HG02840 (cell line): Measurements from ENCODE around the gene RPS23.
A peak's percentile ranks its signal among the peaks of the same experiment; 100 is the strongest.

Source experiments
- ATAC-seq: cut with Tn5 transposase; IDR thresholded peaks from one replicate; pipeline ENCODE4 v1.9.1; 2021; ENCODE audit warnings: mild to moderate bottlenecking, moderate library complexity, moderate number of reproducible peaks; ENCODE audit not compliant: unreplicated experiment, low FRiP score

The RPS23 gene

DNA sequence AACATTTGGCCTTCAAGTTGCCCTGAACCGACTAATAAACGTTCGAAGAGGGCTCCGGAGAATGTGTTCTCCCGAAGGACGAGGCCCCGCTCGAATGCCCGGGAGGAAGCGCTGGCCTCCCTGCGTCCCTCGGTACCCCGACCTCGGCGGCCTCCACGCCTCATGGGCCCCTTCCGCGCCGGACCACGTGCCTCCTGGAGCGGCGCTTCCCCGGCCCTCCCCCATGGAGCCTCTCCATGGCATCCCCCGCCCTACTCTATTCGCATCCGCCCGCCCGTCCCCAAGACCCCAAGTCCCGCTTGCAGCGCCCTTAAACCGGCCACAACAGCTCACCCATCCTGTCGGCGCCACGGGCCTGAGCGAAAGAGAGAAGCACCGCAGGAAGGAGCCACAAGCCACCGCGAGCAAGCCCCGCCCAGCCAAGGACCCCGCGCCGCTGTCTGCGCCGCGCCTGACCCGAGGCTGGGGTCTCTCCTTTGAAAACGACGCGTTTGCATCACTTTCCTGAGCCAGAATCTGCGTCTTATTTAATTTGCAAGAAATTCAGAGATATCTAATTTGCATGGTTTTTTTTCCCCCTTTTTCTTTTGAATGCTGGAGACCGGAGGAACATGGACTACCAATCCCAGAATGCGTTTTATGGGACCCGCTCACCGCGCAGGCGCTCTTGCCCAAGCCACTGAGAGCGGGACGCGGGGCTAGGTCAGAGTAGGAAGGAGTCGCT is at the start of gene RPS23:
Gene RPS23 (minus strand): TSS at position 368 of the 724 bp plus-strand sequence. CDS start 31 bp downstream, at position 337.
- ATAC-seq: peak; percentile 94

DNA sequence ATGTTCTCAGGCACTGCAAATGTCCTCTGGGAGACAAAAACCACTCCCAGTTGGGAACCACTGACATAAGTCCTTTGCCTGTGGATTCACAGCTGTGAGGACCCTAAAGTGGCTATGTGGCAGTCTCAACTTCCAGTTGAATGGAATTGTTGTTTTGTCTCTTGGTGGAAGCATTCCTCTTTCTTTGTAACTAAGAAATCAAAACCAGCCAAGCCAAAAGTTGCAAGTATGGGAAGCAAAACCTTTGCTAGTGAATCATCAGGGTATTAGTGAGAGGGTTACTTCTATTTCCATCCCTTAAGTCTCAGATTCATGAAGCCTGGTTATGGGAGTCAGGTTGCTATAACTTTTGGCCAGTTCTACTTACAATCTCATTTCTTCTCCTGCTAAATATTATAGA is 49.8 kb upstream of the RPS23 start:
- ATAC-seq: no peak

DNA sequence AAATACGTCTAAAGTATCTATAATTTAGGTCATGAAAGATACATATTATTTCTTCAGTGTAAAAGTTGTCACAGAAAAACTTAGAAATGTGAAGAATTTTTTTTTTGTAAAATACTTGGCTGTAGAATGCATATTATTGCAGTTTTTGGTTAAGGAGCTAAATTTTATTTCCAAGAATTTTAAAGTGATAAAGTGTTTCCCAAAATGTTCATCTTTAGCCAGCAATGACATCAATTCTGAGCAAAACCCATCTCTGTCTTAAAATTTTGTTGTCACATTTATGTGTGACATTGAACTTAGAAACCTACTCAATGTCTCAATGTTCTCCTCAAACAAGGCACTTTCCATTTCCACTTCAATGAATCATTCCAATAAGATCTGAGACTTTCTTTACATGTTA is 47.8 kb upstream of the RPS23 start:
- no peak for ATAC-seq

DNA sequence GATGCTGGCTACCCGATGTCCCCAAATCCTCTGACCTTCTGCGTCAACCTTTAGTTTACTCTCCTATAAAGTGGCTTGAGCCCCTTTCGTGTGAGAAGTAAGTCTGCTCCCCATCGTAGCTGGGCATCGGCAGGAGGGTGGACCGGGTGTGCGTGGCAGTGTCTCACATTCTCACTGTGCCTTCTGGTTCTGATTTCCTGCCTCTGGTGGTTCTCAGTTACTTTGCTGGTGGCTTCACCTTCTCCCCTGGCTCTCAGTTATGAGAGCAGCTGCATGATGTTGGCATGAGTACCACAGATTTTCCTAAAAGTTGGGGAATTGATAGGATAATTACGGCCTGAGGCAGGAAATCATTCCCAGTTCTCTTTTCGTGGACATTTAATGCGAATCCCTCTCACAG is 47.0 kb upstream of the RPS23 start:
- ATAC-seq: no peak

DNA sequence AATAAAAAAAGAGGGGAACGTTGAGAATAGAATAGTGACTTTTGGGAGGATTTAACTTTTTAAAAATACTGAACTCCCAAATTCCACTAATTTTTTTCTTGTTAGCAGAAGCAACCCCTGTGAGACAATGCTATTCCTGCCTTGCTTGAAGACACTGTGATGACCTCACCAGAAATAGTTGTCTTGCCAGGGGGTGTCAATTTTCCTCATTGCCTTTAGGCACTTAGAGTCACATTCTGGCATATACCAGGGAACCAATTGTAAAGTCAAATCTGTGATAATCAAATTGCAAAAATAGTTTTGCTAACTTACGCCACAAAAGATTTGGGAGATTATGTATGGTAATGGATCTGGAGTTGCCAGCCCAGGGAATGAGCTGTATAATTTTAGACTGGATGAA is 42.8 kb upstream of the RPS23 start:
- no peak for ATAC-seq

DNA sequence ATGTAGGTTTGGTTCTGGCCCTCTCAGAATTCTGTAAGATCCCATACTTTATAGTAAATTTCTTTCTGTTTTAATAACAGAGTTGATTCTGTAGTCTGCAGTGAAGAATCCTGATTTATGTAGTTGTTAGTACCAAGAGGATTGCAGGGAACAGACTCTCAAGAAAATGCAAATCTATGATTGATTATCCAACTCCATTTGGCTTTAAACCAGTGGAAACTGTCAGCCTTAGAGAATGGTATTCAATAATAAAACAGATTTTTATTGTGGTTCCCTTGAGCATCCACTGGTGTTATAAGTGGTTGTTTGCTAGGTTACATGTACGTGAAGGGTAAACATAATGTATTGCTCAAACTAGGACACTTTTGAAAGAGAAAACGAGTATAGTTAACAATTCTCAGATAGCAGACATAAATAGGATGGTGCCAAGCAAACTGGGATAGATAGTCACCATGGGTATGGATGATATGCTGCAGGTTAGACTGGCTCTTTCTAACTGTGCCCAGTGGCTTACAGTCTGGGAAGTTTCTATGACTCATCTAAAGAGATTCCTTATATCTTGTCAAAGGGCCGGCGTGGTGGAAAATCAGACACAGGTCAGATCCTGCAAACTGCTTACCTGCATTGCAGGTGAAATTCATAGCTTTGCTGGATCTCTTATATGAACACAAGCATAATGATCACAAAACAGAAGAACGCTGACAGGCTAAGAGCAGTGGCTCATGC is 41.7 kb upstream of the RPS23 start:
- ATAC-seq: no peak

DNA sequence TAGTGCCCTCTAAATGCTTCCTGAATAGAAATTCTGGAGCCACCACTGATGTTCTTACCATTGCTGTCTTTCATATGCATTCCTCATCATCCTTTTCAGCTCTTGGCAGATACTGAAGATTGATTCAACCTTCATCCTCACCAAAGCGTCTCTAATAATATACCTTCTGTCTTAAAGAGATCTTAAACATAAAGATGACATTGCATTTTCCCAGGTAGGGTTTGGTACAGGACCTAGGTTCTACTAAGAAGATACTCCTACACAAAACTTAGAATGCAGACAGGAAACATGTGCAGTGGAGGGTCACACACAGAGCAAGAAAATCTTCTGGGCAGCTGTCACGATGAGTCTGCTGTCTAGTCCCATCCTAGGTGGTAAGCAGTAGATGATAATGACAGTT is 41.0 kb upstream of the RPS23 start:
- ATAC-seq: no peak

DNA sequence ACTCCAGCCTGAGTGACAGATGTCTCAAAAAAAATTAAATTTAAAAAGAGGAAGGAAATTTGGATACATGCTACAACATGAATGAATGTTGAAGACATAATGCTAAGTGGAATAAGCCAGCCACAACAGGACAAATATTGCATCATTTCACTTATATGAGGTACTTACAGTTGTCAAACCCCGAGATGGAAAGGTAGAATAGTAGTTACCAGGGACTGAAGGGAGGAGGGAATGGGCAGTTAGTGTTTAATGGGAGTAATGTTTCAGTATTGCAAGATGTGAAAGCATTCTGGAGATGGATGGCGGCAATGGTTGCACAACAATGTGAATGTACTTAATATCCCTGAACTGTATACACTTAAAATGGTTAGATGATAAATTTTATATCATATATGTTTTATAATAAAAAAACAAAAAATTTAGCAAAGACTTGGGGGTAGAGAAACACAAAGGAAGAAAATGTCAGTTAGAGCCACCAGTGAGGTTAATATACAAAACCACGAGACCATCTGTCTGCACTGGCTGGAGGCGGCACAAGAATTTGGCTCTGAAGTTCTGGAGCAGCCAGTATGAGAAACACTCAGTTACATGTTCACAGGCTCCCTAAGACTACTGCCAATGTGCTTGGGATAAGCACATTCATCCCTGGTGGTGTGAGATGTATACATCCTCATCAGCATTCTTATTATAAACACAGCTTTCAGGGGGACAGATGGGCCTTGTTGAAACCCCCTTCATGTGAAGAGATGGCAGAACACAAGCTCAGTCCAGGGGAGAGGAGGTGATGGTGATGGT is 37.0 kb upstream of the RPS23 start:
- no peak for ATAC-seq

DNA sequence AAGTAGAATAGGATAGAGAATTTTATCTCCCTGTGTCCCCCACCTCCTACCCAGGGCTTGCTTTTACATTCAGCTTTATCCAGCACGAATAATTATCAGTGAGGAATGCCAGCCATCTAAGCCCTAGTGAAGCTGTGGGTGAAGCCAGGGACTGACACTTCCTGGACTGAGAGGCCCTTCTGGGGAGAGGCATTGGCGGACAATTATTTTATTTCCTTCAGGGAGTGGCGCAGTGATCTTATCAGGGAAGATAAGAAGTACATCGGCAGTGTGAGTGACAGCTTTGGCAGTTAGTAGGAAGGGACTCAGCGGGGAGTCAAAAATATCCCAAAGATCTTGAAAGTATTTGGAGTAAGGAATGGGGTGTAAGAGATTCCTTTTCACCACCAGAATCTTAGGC is 34.9 kb upstream of the RPS23 start:
- ATAC-seq: no peak

DNA sequence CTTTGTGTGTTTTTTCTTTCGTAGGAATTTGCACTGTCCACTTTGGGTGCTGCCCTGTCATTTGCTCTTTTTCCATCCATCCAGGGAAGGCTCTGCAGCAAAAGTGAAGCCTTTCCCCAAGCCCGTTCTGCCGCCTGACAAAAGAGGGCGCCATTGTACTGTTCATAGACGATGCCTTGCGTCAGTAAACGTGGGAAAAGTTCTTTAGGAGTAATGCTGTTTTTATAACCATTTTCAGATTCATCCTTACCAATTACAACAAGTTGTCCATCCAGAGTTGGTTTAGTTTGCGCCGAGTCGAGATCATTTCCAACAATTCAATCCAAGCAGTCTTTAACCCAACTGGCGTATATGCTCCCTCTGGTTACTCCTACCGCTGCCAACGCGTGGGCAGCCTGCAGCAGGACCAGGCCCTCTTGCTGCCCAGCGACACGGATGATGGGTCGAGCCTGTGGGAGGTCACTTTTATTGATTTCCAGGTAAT is 34.3 kb upstream of the RPS23 start:
- no peak for ATAC-seq

DNA sequence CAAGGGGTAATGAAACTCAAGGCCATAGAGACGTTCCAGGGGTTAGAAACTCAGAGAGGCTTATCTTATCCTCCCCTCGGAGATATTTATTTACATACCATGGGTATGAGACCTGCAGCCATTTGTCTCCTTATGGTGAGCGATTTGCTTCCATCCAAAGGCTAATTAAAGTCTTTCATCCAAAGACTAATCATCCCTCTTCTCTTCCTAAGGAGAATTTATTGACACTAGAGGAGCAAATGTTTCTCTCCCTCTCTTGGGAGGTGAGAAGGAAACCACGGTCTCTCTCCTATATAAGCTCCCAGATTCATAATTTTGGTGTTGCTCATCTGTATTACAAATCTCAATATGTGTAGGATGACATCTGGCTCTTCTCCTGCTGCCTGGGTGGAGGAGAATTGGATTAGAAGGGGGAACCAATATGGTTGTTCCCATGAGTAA is 31.0 kb upstream of the RPS23 start:
- no peak for ATAC-seq

DNA sequence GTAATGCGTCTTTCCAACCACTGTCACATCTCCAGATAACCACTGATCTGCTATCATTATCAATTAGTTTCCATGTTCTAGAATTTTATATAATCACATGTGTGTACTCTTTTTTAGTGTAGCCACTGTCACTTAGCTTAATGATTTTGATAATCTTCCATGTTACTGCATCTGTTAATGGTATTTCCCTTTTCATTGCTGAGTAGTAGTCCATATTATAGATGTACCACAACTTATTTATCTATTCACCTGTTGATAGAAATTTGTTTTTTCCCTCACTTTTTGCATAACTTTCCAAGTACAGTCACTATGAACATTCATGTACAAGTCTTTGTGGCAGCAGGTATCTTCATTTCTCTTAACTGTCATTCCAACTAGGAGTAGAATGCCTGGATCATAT is 30.3 kb upstream of the RPS23 start:
- no peak for ATAC-seq

DNA sequence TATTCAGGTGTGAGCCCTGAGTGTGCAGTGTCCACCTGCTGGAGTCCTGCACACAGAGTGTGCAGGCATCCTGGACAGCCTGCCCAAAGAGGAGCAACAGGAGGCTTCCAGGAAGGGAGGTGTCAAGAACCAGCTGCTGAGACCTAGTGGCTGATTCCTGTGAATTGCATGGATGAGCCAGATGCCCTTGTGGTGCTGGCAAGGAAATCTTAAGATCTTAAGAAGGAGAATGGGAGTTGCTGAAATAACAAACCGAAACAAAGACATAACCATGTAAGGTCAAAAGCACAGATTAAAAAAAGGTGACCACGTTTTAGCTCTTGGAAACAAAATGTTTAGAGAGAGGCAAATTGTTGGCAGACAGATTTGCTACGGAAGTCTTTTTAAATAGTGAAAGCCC is 29.3 kb upstream of the RPS23 start:
- no peak for ATAC-seq

DNA sequence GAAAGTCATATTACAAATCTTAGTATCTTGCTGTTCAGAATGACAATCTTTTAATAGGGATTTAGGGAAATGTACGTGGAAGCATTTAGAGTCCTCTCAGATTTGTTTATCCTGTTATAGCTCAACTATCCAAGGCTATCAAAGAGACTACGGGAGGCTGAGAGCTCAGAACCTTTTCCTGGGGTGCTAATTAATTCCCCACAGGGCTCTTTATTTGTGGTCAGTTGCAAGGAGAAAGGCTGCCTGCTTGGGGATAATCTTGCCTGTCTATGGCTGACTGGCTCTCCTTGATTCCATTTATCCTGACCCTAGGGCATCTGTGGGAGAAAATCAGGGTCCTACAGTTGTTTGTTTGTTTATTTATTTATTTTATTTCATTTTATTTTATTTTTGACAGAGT is 28.0 kb upstream of the RPS23 start:
- ATAC-seq: no peak

DNA sequence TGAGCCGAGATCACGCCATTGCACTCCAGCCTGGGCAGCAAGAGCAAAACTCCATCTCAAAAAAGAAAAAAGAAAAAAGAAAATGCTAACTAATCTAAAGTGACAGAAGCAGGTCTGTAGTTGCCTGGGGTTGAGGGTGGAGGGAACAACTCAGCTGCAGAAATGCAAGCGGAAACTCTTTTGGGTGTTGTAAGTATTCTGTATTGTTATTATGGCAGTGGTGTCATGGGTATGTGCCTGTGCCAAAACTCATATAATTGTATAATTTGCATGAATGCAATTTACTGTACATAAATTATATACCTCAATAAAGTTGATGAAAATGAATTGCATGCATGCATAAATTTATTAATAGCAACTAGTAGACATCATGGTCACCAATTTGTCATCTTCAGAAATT is 23.0 kb upstream of the RPS23 start:
- ATAC-seq: no peak

DNA sequence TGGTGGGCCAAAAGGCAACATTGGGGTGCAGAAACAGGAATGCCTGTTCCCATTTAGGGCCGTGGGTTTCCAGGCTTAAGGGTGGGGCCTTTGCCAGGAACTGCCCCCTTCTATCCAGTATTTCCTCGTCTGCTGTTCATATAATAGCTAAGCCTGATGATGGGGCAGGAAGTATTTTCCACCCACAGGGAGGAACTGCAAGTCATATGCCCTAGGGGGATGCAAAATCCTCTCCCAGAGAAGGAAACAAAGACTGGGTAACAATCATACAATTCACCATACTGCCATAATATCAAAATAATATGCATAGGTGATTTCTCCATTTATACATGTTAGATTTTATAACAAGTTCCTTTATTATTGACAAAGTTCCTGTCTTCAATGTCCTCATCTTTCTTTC is 20.5 kb upstream of the RPS23 start:
- ATAC-seq: no peak

DNA sequence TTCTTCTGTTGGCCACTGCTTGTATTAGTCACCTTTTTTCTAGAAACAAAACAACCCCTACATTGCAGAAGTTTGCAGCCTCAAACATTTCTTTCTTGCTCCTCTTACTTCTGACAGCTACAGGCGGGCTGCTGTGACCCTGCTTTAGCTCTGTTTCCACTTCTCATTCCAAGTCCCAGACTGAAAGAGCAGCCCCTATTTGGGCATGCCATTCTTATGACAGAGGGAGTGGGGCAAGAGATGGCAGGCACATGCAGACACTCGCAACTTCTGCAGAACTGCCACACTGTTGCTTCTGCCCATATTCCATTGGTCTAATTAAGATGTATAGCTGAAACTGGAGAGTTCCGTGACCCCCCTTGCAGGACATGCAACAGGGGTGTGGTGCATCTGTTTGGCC is 19.6 kb upstream of the RPS23 start:
- ATAC-seq: no peak

DNA sequence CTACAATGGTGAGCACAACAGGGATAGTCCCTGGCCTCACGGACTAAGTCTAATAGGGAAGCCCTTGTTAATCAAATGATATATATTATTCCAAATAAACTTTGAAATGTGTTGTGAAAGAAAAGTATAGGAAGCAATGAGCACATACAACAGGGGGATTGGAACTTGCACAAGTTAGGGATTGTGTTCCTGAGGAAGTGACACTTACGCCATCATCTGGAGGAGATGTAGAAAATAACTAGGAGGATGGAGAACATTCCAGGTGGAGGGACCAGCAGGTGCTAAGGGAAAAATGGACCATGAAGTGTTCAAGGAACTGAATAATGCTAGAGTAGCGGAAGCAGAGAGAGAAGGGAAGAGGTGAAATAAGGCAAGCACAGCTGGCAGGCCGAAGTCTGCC is 18.8 kb upstream of the RPS23 start:
- no peak for ATAC-seq

DNA sequence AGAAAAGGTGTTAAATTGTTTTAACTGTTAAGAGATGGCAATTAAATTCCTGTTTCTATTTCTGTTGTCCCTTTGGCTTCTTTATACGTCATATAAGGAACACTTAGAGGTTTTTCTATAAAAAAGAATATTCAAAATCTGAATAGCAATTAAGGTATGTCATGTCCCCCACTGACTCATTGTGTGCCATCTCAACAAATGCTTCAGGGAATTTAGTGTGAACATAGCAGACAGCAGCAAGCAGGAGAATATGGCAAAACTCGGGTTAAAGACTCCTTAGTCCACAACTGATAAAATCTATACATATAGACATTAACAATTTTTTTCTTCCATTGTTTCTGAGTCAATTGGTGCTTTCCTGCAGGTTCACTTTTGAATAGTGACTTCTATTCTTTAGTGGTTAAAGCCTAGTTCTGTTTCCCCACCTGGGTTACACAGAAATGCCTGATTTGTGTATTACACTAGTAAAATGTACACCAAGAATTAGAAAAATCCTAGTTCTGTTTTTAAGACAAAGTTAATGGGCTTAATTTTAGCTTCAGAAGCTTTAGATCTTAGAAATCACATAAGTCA is 17.9 kb upstream of the RPS23 start:
- ATAC-seq: no peak

DNA sequence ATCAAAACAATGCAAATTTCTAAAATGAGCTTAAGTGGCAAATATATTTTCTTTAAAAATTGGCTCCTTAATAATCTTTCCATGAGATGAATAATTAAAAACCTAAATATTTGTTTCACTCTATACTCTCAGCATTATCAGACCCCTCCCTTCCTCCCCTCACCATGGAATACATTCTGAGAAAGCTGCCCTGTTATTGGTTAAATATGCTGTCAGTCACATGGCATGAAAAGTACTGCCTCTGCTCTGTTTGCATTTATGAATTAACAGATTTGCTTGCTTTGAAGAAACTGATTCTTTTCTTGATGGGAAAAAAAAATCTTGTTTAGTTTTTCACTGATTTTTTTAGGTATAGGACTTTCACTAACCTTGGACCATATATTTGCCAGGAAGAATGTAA is 17.0 kb upstream of the RPS23 start:
- ATAC-seq: no peak

DNA sequence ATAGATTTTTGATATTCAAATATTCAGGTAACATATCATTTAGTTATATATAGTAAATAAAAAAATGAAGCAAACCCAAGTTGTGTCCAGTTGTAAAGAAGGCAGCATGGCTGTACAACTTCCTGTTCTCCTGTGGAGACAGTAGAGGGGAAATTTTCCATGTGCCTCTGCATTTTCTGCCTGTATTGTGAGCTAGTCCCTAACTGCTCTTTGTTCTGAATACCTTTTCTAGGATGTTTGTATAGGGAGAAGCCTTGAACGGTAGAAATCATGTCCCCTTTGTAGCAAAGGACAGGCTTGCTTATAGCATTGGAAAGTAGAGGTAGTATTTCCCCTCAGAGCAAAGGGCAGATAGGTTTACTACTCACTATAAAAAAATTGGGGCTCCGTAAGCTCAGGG is 13.3 kb upstream of the RPS23 start:
- ATAC-seq: no peak
